ENCODE measurements around the gene APOBEC2. TPM values are rescaled to one million over a fixed set of nuclear protein-coding genes. Genes with fewer than 3 reads are reported as not detected.

The APOBEC2 gene
- total RNA-seq, 1 donor from 2014 or later = not detected

GRCh38 chr6:41042226-41043055 is 10.6 kb upstream of the APOBEC2 start, which contains the start of gene TSPO2:
TSPO2 (plus strand) TSS chr6:41042467; CDS start chr6:41042986, 519 bp downstream.
- Mint-ChIP-seq H3K36me3 (ENCODE audit: low read depth) (no peaks in the 10 kb centered on the region), H3K27me3 (ENCODE audit: low read depth) (no peaks in the 10 kb centered on the region), H3K4me3 (no peak within 1 kb of the TSS), H3K27ac (ENCODE audit: unreplicated experiment) (peak within 1 kb of the TSS; percentile 6), H3K4me1 (no peaks in the 10 kb centered on the region), H3K9me3 (no peaks in the 10 kb centered on the region)
- DNase-seq (ENCODE audit: low read depth, low spot score) = no peak
- TF ChIP-seq CTCF (conservative IDR thresholded peaks at IDR 0.05) = no peak

GRCh38 chr6:41043151-41043550 is 9.9 kb upstream of the APOBEC2 start:
- no peaks in the 10 kb centered on the region for H3K9me3 Mint-ChIP-seq
- no peak for DNase-seq (ENCODE audit: low read depth, low spot score)
- no peaks in the 10 kb centered on the region for H3K27me3 Mint-ChIP-seq (ENCODE audit: low read depth)
- H3K27ac Mint-ChIP-seq (ENCODE audit: unreplicated experiment) = peak overlapping the region; percentile 6
- no peaks in the 10 kb centered on the region for H3K4me1 Mint-ChIP-seq
- H3K36me3 Mint-ChIP-seq (ENCODE audit: low read depth) = no peaks in the 10 kb centered on the region
- H3K4me3 Mint-ChIP-seq = no peak overlapping the region
- no peak for TF ChIP-seq CTCF (conservative IDR thresholded peaks at IDR 0.05)

GRCh38 chr6:41045664-41046063 is 7.3 kb upstream of the APOBEC2 start:
- TF ChIP-seq CTCF (conservative IDR thresholded peaks at IDR 0.05) = no peak
- peaks cover 15% of the 10 kb centered on the region for H3K4me1 Mint-ChIP-seq
- H3K9me3 Mint-ChIP-seq = no peaks in the 10 kb centered on the region
- no peak overlapping the region for H3K4me3 Mint-ChIP-seq
- H3K27ac Mint-ChIP-seq (ENCODE audit: unreplicated experiment) = no peak overlapping the region
- DNase-seq (ENCODE audit: low read depth, low spot score) = no peak
- no peaks in the 10 kb centered on the region for H3K36me3 Mint-ChIP-seq (ENCODE audit: low read depth)
- H3K27me3 Mint-ChIP-seq (ENCODE audit: low read depth) = no peaks in the 10 kb centered on the region

GRCh38 chr6:41046084-41046483 is 6.9 kb upstream of the APOBEC2 start:
- Mint-ChIP-seq H3K27ac (ENCODE audit: unreplicated experiment) (no peak overlapping the region), H3K4me3 (no peak overlapping the region), H3K4me1 (peaks cover 15% of the 10 kb centered on the region), H3K27me3 (ENCODE audit: low read depth) (no peaks in the 10 kb centered on the region), H3K9me3 (no peaks in the 10 kb centered on the region), H3K36me3 (ENCODE audit: low read depth) (no peaks in the 10 kb centered on the region)
- no peak for TF ChIP-seq CTCF (conservative IDR thresholded peaks at IDR 0.05)
- DNase-seq (ENCODE audit: low read depth, low spot score) = no peak

GRCh38 chr6:41047306-41047705 is 5.7 kb upstream of the APOBEC2 start:
- H3K27ac Mint-ChIP-seq (ENCODE audit: unreplicated experiment) = no peak overlapping the region
- no peaks in the 10 kb centered on the region for H3K27me3 Mint-ChIP-seq (ENCODE audit: low read depth)
- no peaks in the 10 kb centered on the region for H3K9me3 Mint-ChIP-seq
- H3K36me3 Mint-ChIP-seq (ENCODE audit: low read depth) = no peaks in the 10 kb centered on the region
- DNase-seq (ENCODE audit: low read depth, low spot score) = no peak
- no peak for TF ChIP-seq CTCF (conservative IDR thresholded peaks at IDR 0.05)
- no peak overlapping the region for H3K4me3 Mint-ChIP-seq
- H3K4me1 Mint-ChIP-seq = peaks cover 23% of the 10 kb centered on the region
